Measurements from ENCODE around the gene CACNA1H. TPM values are rescaled to one million over a fixed set of nuclear protein-coding genes. Genes with fewer than 3 reads are reported as not detected.

The CACNA1H gene
- total and polyA plus RNA-seq, 9 of the 15 experiments (the other 6 are each of a cell fraction or from before 2014, with no cell fraction given): 0.10 to 0.18 TPM; not detected in 7

- TF ChIP-seq MGA (IDR thresholded peaks at IDR 0.05) (no peak), TCF15 (CRISPR knock-in tag; IDR thresholded peaks at IDR 0.05) (no peak), SIRT6 (IDR thresholded peaks at IDR 0.05; ENCODE audit: low read depth, low read length) (no peak), PPARD (CRISPR knock-in tag; IDR thresholded peaks at IDR 0.05) (no peak)
Measured at GRCh38 chr16:1212616-1213194, 59.8 kb downstream of the CACNA1H start (continued).

Measured in K562 (cell line).